SU-DHL-6 (cell line): ENCODE results near the gene TBC1D4.
"Not testable (repeated sequence)": the region's sequence is repeated elsewhere in the genome, so short reads cannot be mapped to it uniquely, and the experiment has no call there.

ENCODE experiments used
- H2AFZ ChIP-seq: fragments of 200-600 bp; sonication (generic); 2 replicates; pipeline ENCODE4 v1.6.1; 2014; ENCODE audit warnings: low read depth, mild to moderate bottlenecking, moderate library complexity, mixed read lengths, antibody characterized with exemption, low read length; ENCODE audit not compliant: severe bottlenecking
- H3F3A ChIP-seq: fragments of 200-600 bp; shearing (Covaris generic); 2 replicates; pipeline ENCODE4 v1.6.0; 2016; ENCODE audit warnings: antibody characterized with exemption, mild to moderate bottlenecking; ENCODE audit not compliant: insufficient read depth
- H3K27ac ChIP-seq: fragments of 200-600 bp; sonication (generic); 2 replicates; pipeline ENCODE4 v1.5.1; 2016; ENCODE audit warnings: low read depth, mild to moderate bottlenecking, low read length, moderate library complexity, mixed read lengths
- H3K27me3 ChIP-seq: fragments of 200-600 bp; sonication (generic), shearing (Covaris generic); 2 replicates; pipeline ENCODE4 v1.6.0; 2014; ENCODE audit warnings: mild to moderate bottlenecking, low read length
- H3K36me3 ChIP-seq: fragments of 200-600 bp; sonication (generic); 2 replicates; pipeline ENCODE4 v1.6.1; 2014; ENCODE audit warnings: mild to moderate bottlenecking, low read length, mixed read lengths
- H3K4me2 ChIP-seq: fragments of 300-600, 200-600 bp; shearing (Covaris generic), sonication (generic); 2 replicates; pipeline ENCODE4 v1.6.0; 2014; ENCODE audit warnings: low read length, low read depth, mild to moderate bottlenecking; ENCODE audit not compliant: poor library complexity, severe bottlenecking
- H3K4me3 ChIP-seq: fragments of 200-600 bp; sonication (generic); 2 replicates; pipeline ENCODE4 v1.5.1; 2014; ENCODE audit warnings: antibody characterized with exemption, low read length, mild to moderate bottlenecking, mixed read lengths; ENCODE audit not compliant: insufficient read depth, poor library complexity, severe bottlenecking
- H3K79me2 ChIP-seq: fragments of 200-600 bp; sonication (generic); 2 replicates; pipeline ENCODE4 v1.6.1; 2014; ENCODE audit warnings: mild to moderate bottlenecking, low read length, moderate library complexity; ENCODE audit not compliant: insufficient read depth
- H3K9ac ChIP-seq: fragments of 200-600 bp; sonication (generic); 2 replicates; pipeline ENCODE4 v1.7.0; 2014; ENCODE audit warnings: mild to moderate bottlenecking, low read length
- H3K9me2 ChIP-seq: fragments of 200-600 bp; sonication (generic); replicated peaks from 2 replicates; pipeline ENCODE4 v1.6.1; 2014; ENCODE audit warnings: low read length; ENCODE audit not compliant: insufficient read depth
- H3K9me3 ChIP-seq: fragments of 200-600 bp; sonication (generic); 2 replicates; pipeline ENCODE4 v1.6.1; 2014; ENCODE audit warnings: low read length, mixed read lengths; ENCODE audit not compliant: insufficient read depth
- H4K20me1 ChIP-seq: fragments of 200-600 bp; sonication (generic); 2 replicates; pipeline ENCODE4 v1.6.1; 2014; ENCODE audit warnings: low read depth, mild to moderate bottlenecking, antibody characterized with exemption, low read length, moderate library complexity, mixed read lengths
- EZH2phosphoT487 ChIP-seq: fragments of 200-600 bp; sonication (generic), shearing (Covaris generic); conservative IDR thresholded peaks from 2 replicates; pipeline ENCODE4 v1.6.1; 2018; ENCODE audit warnings: mild to moderate bottlenecking, antibody characterized with exemption, low read length, moderate library complexity, mixed read lengths
- TF ChIP-seq, protein P1 (sequence below): fragments of 200-600 bp; sonication (generic); IDR thresholded peaks from one replicate; pipeline ENCODE4 v1.5.1; 2017; ENCODE audit warnings: antibody characterized with exemption, mild to moderate bottlenecking, low read length, moderate library complexity; ENCODE audit not compliant: insufficient read depth, poor library complexity, severe bottlenecking

The TBC1D4 gene

DNA sequence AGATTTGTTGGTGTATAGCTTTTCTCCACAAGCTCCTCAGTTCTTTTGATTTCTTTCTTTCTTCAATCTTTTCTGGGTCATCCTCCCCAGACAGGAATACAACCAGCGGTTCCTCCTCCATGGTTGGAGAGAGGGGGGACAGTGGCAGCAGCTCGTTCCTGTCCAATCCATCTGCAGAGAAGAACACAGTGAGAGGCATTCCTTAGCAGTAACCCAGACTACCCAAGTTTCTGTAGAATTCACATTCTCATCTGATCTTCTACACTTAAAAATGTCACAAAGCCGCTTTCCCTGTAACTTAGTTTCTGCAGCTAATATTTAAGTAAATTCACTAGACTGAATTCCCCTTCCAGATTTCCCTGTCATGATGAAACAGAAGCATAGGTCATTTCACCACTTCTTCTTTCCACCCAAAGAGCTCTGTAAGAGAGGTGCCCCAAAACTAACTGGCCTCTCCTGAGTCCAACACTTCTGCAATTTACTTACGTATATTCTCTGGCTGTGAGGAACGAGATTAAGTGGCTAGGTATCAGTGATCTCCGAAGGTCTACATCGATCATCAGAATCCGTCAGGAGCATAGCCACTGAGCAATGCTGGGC lies 171.9 kb downstream of the TBC1D4 start:
- Histone ChIP-seq H3K79me2 (no peaks in the 10 kb centered on the region), H3K4me2 (no peak overlapping the region), H3K4me3 (no peak overlapping the region), H3K27ac (no peak overlapping the region), H4K20me1 (no peaks in the 10 kb centered on the region), H3F3A (no peaks in the 10 kb centered on the region), H2AFZ (no peak overlapping the region), H3K27me3 (no peaks in the 10 kb centered on the region), H3K9ac (no peak overlapping the region), H3K9me2 (no peaks in the 10 kb centered on the region), H3K36me3 (peaks cover 13% of the 10 kb centered on the region; the same call in 1 of the 2 replicates), H3K9me3 (0 out of 2 replicates have a peak, but pooled peaks cover 3% of the 10 kb centered on the region)
- TF ChIP-seq EZH2phosphoT487 = no peak
- TF ChIP-seq, protein P1, sequence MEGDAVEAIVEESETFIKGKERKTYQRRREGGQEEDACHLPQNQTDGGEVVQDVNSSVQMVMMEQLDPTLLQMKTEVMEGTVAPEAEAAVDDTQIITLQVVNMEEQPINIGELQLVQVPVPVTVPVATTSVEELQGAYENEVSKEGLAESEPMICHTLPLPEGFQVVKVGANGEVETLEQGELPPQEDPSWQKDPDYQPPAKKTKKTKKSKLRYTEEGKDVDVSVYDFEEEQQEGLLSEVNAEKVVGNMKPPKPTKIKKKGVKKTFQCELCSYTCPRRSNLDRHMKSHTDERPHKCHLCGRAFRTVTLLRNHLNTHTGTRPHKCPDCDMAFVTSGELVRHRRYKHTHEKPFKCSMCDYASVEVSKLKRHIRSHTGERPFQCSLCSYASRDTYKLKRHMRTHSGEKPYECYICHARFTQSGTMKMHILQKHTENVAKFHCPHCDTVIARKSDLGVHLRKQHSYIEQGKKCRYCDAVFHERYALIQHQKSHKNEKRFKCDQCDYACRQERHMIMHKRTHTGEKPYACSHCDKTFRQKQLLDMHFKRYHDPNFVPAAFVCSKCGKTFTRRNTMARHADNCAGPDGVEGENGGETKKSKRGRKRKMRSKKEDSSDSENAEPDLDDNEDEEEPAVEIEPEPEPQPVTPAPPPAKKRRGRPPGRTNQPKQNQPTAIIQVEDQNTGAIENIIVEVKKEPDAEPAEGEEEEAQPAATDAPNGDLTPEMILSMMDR = no peak

DNA sequence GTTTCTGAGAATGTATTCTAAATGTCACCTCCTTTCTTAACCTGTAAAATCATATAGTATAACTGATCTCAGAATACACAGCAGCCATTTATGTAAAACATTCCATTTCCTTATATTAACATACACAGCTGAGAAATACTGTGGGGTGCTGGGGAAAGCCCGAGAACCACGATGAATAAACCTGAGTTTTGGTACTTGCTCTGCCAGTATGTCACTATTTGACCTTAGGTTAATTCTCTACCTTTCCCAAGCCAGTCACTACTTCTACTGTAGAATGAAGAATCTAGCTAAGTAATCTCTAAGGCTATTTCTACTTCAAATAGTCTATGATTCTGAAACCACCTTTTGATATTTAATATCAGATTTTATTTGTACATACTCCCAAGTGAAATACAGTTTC lies 173.7 kb downstream of the TBC1D4 start:
- H3K4me2 ChIP-seq = no peak overlapping the region
- H2AFZ ChIP-seq = no peak overlapping the region
- H3K27ac ChIP-seq = no peak overlapping the region
- 0 out of 2 replicates have a peak, but pooled peaks cover 3% of the 10 kb centered on the region for H3K9me3 ChIP-seq
- no peaks in the 10 kb centered on the region for H3K79me2 ChIP-seq
- no peaks in the 10 kb centered on the region for H3F3A ChIP-seq
- H3K4me3 ChIP-seq = no peak overlapping the region
- H4K20me1 ChIP-seq = no peaks in the 10 kb centered on the region
- no peaks in the 10 kb centered on the region for H3K9me2 ChIP-seq
- TF ChIP-seq, protein P1 = no peak
- no peak for TF ChIP-seq EZH2phosphoT487
- peaks cover 14% of the 10 kb centered on the region; the same call in 1 of the 2 replicates for H3K36me3 ChIP-seq
- H3K27me3 ChIP-seq = no peaks in the 10 kb centered on the region
- no peak overlapping the region for H3K9ac ChIP-seq

DNA sequence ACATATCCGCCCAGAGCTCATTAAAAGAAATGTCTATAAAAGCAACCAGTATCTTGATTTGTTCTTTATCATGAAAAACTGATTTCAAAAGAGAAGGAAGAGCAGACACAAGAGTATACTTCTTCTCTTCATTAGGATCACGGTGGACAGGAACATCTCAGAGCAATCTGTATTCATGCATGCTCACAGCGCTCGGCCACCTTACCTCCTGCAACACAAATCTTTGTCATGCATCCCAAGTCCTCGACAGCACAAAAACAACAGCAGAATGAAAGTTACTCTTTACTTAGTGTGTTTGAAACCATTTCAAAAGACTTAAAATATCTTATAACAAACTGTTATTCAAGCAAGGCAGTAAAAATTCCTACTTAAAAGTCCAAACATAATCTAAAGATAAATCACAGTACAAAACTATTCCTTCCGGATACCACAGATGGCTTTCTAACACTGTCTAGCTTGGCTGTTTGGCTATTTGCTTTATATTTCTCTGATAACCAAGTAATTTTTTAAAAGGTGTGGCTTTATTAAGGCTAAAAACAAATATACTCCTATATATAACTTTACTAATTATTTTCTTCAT lies 174.5 kb downstream of the TBC1D4 start:
- H3K4me3 ChIP-seq = no peak overlapping the region
- TF ChIP-seq, protein P1 = no peak
- no peak for TF ChIP-seq EZH2phosphoT487
- no peaks in the 10 kb centered on the region for H3K79me2 ChIP-seq
- H3K27ac ChIP-seq = no peak overlapping the region
- no peaks in the 10 kb centered on the region for H3K27me3 ChIP-seq
- H4K20me1 ChIP-seq = no peaks in the 10 kb centered on the region
- H3F3A ChIP-seq = no peaks in the 10 kb centered on the region
- H3K4me2 ChIP-seq = no peak overlapping the region
- 0 out of 2 replicates have a peak, but pooled peaks cover 3% of the 10 kb centered on the region for H3K9me3 ChIP-seq
- H2AFZ ChIP-seq = no peak overlapping the region
- H3K9me2 ChIP-seq = no peaks in the 10 kb centered on the region
- H3K9ac ChIP-seq = no peak overlapping the region
- H3K36me3 ChIP-seq = peaks cover 14% of the 10 kb centered on the region; the same call in 1 of the 2 replicates

DNA sequence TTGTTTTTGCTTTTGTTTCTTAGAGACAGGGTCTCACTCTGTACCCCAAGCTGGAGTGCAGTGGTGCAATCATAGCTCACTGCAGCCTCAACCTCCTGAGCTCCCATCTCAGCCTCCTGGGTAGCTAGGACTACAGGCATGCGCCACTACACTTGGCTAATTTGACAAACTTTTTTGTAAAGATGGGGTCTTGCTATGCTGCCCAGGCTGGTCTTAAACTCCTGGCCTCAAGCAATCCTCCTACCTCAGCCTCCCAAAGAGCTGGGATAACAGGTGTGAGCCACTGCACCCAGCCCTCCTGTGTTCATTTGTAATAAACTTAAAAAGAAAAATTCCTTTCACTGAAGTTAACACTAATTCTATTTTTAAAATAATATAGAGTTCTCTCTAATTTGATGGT lies 175.0 kb downstream of the TBC1D4 start:
- not testable (repeated sequence) for H3K27ac ChIP-seq, H3K4me3 ChIP-seq, H3K9ac ChIP-seq, H3K4me2 ChIP-seq, H4K20me1 ChIP-seq, H2AFZ ChIP-seq, H3K27me3 ChIP-seq, H3K9me2 ChIP-seq, H3K9me3 ChIP-seq, H3F3A ChIP-seq, H3K79me2 ChIP-seq
- H3K36me3 ChIP-seq = peaks cover 14% of the 10 kb centered on the region; the same call in 1 of the 2 replicates
